Measurements from ENCODE around the gene WDR82.

The WDR82 gene

GRCh38 chr3:52292247-52293065 lies 14.0 kb upstream of the WDR82 start:
- Mint-ChIP-seq H3K27me3 (ENCODE audit: low read depth, poor library complexity) (no peaks in the 10 kb centered on the region), H3K9me3 (no peaks in the 10 kb centered on the region), H3K27ac (no peak overlapping the region), H3K4me3 (no peak overlapping the region), H3K4me1 (peaks cover 12% of the 10 kb centered on the region), H3K36me3 (ENCODE audit: low read depth) (no peaks in the 10 kb centered on the region)
- TF ChIP-seq CTCF (IDR thresholded peaks at IDR 0.05), result no peak
- no peak for DNase-seq

GRCh38 chr3:52291508-52292181 lies 13.2 kb upstream of the WDR82 start:
- H3K27ac Mint-ChIP-seq, result no peak overlapping the region

GRCh38 chr3:52290596-52291507 lies 12.4 kb upstream of the WDR82 start:
- H3K9me3 Mint-ChIP-seq, result no peaks in the 10 kb centered on the region
- no peak for TF ChIP-seq CTCF (IDR thresholded peaks at IDR 0.05)
- DNase-seq, result no peak
- no peaks in the 10 kb centered on the region for H3K27me3 Mint-ChIP-seq (ENCODE audit: low read depth, poor library complexity)
- no peak overlapping the region for H3K4me3 Mint-ChIP-seq
- H3K4me1 Mint-ChIP-seq, result peaks cover 14% of the 10 kb centered on the region
- H3K27ac Mint-ChIP-seq, result no peak overlapping the region
- no peaks in the 10 kb centered on the region for H3K36me3 Mint-ChIP-seq (ENCODE audit: low read depth)

More at GRCh38 chr3:52291508-52292181, 13.2 kb upstream of the WDR82 start:
- peak; percentile 63 for DNase-seq
- Mint-ChIP-seq H3K27me3 (ENCODE audit: low read depth, poor library complexity) (no peaks in the 10 kb centered on the region), H3K36me3 (ENCODE audit: low read depth) (no peaks in the 10 kb centered on the region), H3K4me3 (no peak overlapping the region), H3K4me1 (peaks cover 17% of the 10 kb centered on the region), H3K9me3 (no peaks in the 10 kb centered on the region)
- peak; percentile 62 for TF ChIP-seq CTCF (IDR thresholded peaks at IDR 0.05)

GRCh38 chr3:52289747-52290595 lies 11.5 kb upstream of the WDR82 start:
- Mint-ChIP-seq H3K4me3 (no peak overlapping the region), H3K36me3 (ENCODE audit: low read depth) (no peaks in the 10 kb centered on the region), H3K4me1 (peaks cover 19% of the 10 kb centered on the region), H3K27me3 (ENCODE audit: low read depth, poor library complexity) (no peaks in the 10 kb centered on the region), H3K9me3 (no peaks in the 10 kb centered on the region), H3K27ac (no peak overlapping the region)
- no peak for DNase-seq
- no peak for TF ChIP-seq CTCF (IDR thresholded peaks at IDR 0.05)

- no peak for DNase-seq
- H3K4me3 Mint-ChIP-seq, result peak overlapping the region; percentile 43
- H3K27me3 Mint-ChIP-seq (ENCODE audit: low read depth, poor library complexity), result no peaks in the 10 kb centered on the region
- H3K36me3 Mint-ChIP-seq (ENCODE audit: low read depth), result no peaks in the 10 kb centered on the region
- H3K9me3 Mint-ChIP-seq, result no peaks in the 10 kb centered on the region
- no peak overlapping the region for H3K27ac Mint-ChIP-seq
- TF ChIP-seq CTCF (IDR thresholded peaks at IDR 0.05), result no peak
- H3K4me1 Mint-ChIP-seq, result peaks cover 19% of the 10 kb centered on the region
Measured at GRCh38 chr3:52289338-52289746, 10.9 kb upstream of the WDR82 start.
